COR-L47 (cell line): Measurements from ENCODE around the gene SAMD8.
A peak's percentile ranks its signal among the peaks of the same experiment; 100 is the strongest.
"Not testable (repeated sequence)": the region's sequence is repeated elsewhere in the genome, so short reads cannot be mapped to it uniquely, and the experiment has no call there.

ENCODE experiments used
- DNase-seq: peaks from one replicate; lab custom pipeline; 2025; lab: John Stamatoyannopoulos, UW

SAMD8 gene

DNA sequence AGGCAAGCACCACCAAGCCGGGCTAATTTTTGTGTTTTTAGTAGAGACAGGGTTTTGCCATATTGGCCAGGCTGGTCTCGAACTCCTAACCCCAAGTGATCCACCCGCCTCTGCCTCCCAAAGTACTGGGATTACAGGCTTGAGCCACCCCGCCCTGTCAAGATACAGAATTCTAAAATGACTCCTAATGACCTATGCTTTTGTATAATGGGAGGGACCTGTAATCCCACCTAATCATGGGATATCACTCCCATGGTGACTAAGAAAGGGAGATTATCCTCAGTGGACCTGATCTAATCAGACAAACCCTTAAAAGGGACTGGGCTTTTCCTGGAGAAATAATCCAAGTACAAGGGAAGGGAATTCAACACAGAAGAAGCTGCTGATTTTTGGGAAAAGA lies 28.8 kb downstream of the SAMD8 start:
- DNase-seq, result no peak

DNA sequence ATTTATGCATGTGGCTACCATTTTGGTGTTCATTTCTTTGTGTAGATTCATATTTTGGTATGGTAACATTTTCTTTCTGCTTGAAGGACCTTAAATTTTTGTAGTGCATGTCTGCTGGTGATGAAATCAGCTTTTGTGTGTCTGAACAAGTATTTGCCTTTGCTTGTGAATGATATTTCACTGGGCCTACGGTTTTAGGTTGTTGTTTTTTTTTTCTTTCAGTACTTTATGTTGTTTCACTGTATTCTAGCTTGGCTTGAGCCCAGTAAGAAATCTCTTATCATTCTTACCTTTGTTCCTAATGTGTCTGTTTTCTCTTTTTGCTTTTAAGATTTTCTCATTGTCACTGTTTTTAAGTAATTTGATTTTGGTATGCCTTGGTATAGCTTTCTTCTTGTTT lies 31.9 kb downstream of the SAMD8 start:
- DNase-seq, result no peak

DNA sequence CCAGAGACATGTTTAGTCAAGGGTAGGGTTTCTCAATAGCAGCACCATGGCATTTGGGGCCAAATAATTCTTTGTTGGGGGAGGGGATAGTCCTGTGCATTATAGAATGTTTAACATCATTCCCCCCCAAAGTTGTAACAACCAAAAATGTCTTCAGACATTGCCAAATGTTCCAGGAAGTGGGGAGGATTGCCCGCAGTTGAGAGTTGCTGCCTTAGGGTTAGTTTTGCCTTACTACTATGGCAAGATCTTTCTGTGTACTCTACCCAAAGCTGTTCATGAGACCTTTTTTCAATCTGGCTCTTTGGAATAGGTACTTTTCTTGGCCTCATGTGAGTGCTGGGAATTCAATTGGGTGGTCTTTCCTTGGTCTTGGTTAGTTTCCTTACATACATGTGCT lies 34.1 kb downstream of the SAMD8 start:
- no peak for DNase-seq

DNA sequence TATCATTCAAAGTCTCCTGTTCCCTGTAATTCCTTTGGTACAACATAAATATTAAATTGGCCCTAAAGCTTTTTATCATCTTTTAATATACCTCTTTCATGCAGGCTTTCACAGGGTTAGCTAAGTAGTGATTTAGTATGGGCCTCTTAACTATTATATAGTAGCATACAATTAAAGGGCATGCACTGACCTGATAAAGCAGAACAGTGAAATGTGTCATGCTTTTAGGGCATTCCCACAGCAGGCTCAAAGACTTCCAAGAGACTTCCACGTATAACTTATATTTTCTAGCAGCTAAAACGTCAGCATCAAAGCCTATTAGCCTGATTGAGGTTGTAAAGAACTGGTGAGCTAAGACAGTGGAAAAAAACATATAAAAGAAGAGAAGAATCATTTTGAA lies 35.3 kb downstream of the SAMD8 start:
- no peak for DNase-seq

DNA sequence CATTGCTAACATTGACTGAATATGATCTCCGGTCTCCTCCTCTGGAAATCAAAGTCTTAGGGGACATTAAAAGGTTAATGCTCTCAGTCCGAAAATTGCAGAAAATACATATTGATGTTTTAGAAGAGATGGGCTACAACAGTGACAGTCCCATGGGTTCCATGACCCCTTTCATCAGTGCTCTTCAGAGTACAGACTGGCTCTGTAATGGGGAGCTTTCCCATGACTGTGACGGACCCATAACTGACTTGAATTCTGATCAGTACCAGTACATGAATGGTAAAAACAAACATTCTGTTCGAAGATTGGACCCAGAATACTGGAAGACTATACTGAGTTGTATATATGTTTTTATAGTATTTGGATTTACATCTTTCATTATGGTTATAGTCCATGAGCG lies 39.2 kb downstream of the SAMD8 start:
- DNase-seq, result no peak

DNA sequence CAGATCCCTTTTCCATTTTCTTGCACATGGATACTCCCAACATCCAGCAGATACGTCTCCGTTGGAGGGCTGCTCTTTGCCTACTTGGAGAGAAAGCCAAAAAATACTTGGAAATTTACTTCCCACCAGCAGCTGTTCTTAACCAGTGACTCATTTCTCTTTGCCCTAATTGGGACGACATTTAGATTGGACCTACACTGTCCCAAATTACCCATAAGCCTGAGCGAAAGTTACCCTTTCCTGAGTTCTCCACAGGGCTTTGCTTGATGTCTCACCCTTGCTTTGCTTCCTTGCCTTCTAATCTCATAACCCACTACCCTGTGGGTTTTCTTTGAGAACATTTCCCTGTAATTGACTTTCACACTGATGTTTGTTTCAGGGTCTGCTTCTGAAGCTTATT lies 48.1 kb downstream of the SAMD8 start:
- DNase-seq, result no peak

DNA sequence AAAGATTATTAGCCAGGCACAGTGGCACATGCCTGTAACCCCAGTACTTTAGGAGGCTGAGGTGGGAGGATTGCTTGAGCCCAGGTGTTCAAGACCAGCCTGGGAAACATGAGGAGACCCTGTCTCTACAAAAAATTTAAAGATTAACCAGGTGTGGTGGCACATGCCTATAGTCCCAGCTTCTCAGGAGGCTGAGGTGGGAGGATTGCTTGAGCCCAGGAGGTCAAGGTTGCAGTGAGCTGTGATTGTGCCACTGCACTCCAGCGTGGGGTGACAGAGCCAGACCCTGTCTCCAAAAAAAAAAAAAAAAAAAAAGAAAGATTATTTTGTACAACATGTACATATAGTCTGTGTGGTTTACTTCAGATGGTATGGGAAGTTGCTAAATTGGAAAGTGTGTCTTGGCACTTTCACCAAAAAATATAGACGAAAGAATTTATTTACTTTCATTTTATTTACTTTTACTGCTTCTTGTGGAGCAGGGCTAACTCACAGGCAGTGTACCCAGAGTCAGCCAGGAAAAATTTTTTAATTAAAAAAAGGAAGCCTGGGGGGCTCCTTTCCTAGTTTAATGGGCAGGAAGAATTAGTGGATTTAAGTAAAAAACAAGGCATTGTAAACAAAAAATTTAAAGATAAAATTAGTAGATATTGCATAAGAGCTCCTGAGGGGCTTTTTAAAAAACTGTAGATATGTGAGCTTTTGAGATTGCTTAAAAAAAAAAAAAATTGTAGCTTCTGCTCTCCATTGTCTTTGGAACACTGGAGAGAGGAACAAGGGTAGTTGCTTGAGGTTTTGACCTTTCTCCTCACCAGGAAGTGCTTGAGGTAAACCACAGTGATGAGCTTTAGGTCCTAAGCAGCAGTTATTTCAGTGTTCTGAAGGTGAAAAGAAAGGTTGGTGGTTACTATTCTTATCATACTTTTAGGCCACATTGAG lies 54.5 kb downstream of the SAMD8 start:
- DNase-seq, result no peak

DNA sequence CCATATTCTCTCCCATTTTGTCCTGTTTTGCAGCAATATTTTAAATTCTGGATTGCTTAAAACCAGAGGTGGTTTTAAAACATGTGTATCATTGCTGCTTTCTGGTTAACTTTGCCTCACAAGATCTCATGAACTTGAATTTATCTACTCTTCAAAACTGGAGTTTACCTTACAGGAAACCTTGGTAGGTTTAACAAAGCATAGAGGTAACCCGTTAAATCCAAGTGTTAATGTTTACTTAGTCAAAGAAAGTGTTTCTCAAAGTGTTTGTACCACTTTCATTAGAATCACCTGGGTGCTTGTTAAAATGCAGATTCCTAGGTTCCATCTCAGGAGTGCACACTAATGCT lies 55.1 kb downstream of the SAMD8 start:
- DNase-seq, result no peak

DNA sequence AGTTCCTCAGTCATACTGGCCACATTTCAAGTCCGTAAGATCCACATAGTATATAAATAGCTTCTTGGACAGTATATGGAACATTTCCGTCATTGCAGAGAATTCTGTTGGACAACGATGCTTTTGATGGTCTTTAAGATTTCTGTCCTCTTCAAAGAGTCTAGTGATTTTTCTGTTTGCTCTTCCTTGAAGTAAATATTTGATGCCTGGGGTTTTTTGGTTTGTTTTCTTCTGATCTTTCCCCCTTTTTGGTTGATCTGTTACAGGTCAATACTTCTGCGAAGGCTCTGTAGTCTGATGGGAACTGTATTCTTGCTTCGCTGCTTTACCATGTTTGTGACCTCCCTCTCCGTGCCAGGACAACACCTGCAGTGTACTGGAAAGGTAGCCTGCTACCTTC lies 56.8 kb downstream of the SAMD8 start:
- DNase-seq, result no peak

DNA sequence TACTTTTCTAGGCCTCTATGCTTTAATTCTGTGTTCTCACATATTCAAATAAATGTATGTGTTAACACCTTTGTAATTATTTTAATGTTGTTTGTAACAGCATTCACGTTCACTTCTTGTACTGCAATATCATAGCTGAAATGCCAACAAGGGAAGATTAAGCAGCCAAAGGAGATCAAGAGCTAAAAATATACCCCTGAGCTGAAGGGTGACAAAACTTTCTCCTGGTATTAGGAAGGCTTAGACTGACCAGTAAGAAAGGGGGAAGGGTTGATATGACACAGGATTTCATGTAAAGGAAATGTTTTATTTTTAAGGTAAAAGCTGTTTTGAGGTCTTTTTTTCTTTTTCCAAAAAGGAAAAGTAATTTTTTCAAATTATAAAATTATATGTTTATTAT lies 58.8 kb downstream of the SAMD8 start:
- DNase-seq, result no peak

DNA sequence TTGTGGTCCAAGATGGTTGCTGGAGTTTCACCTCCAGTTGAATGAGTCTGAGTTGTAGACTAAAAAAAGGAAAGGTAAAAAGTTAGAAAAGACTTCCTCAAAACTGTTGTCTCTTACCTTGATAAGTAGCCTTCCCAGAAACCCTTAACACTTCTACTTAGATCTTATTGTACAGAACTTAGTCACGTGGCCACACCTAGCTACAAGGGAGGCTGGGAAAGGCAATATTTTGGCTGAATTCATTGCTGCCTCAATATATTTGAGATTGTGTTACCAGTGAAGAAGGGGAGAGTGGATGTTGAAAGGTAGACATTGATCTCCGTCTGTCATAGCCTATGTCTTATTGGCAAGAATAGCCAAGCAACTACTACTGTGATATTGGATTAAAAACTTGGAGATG lies 63.6 kb downstream of the SAMD8 start:
- no peak for DNase-seq

DNA sequence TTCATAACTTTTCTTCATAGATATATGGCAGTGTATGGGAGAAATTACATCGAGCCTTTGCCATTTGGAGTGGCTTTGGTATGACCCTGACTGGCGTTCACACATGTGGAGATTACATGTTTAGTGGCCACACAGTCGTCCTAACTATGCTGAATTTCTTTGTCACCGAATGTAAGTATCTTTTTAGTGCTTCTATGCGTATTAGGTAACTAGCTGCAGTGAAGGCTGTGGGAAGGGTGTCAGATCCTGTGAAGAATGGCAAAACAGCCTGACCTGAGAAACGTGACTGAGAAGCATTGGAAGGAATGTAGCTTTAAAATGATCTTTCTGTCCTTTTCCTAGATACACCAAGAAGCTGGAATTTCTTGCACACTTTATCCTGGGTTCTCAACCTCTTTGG lies 64.6 kb downstream of the SAMD8 start:
- DNase-seq, result no peak

DNA sequence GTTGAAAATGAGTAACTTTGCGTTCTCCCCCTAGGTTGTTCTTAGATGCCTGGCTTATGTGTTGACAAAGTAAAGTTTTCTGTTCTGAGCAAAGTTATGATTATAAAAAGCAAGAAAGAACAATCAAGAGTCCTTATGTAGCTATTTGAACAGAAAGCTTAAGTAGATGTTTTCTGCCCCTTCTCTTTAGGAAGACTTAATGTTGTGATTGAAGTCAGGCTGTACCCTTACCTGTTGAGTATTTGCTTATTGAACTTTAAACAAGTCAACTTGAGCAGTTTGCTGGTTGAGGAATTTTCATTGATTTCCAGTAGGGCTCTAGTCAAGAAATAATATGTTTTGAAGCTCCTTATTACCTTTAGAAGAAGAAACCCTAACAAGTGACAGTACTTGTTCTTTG lies 65.3 kb downstream of the SAMD8 start:
- DNase-seq, result no peak

DNA sequence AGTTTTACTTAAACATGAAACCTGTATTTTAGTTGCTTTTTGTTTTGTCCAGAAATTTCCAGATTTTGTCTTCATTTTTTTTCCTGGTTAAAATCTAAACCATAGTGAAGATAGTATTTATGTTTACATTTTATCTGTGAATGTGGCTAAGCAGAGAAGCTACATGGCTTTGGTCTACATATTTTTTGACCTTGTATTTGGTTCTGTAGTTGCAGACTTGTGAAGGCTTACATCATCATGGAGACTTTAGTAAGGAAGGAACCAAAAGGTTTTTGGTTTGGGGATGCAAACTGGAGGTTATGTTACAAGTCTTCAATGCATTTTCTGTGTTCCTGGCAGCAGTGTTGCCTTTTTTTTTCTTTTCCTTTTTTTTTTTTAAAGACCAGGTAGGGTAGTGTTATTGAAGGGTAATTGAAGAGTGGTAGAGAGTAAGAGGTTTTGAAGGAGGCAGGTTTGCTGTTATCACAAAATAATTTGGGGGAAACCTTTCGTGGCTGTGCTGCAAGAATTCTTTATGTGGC lies 68.3 kb downstream of the SAMD8 start:
- DNase-seq, result no peak

DNA sequence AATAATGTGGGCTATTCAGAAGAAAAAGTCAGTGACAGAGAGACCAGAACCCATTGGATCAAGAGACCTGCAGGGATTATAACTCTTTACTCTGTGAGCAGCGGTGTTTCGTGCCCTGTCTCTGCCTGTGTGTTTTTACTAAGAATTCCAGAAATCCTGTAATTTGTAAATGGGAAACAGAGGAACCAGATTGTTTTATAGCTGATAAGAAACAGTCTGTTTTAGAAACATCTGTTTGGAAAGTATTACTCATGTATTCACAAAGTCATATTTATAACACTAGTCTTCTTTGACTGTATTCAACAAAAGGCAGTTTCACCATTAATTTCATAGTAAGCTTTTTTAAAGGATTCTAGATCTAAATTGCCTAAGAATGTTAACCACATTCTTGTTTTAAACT lies 69.1 kb downstream of the SAMD8 start:
- DNase-seq, result no peak

DNA sequence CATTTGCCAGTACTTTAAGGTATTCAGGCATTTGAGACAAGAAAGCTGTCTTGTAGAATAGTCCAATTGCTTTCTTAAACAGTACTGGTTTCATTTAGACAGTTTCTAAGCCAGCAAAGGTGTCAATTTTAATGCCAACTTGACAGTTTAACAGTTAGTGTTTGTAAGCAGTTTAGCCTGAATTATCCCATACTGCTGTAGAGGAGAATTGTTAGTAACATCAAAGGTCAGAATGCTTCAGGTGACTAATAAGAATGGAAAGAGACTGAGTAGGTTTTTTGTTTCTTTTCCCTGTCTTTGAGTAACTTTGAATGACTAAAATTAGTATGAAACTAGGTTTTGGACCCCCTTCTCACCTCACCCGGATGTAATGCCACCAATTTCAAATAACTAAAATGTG lies 69.6 kb downstream of the SAMD8 start:
- DNase-seq, result no peak

DNA sequence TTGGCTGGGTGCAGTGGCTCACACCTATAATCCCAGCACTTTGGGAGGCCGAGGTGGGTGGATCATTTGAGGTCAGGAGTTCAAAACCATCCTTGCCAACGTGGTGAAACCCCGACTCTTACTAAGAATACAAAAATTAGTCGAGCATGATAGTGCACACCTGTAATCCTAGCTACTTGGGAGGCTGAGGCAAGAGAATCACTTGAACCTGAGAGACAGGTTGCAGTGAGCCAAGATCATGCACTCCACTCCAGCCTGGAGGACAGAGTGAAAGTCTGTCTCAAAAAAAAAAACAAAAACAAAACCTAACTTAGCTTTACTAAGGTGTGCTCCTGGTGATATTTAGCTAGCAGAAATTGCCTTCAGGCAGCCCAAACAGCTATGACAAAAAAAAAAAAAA lies 74.9 kb downstream of the SAMD8 start:
- no peak for DNase-seq

DNA sequence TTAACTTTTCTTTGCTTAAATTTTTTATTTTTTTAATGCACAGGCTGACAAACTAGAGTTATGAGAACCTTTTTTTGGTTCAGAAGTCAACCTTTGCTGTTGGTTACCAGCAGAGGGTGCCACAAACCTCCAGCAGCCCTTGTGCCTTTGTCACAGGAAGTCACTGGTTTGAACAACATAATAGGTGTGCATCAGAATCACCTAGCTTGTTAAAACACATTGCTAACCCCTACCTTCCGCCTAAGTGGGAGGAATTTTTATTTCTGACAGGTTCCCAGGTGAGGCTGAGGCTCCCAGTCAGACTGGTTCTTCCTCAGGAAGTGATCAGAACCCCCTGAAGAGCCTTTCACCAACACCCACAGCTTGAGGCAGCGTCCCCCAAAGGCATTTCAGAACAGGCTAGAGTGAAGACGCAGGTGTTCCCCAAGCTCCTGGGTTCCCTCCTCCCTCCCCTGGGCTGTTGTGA lies 76.5 kb downstream of the SAMD8 start:
- peak; percentile 18 for DNase-seq

DNA sequence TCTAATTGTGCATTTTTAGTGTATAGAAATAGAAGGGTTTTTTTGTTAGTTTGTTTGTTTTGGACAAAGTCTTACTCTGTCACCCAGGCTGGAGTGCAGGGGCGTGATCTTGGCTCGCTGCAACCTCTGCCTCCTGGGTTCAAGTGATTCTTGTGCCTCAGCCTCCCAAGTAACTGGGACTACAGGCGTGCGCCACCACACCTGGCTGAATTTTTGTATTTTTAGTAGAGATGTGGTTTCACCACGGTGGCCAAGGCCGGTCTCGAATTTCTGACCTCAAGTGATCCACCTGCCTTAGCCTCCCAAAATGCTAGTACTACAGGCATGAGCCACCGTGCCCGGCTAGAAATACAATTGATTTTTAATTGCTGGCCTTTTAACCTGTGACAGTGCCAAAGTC lies 77.1 kb downstream of the SAMD8 start:
- DNase-seq, result not testable (repeated sequence)

DNA sequence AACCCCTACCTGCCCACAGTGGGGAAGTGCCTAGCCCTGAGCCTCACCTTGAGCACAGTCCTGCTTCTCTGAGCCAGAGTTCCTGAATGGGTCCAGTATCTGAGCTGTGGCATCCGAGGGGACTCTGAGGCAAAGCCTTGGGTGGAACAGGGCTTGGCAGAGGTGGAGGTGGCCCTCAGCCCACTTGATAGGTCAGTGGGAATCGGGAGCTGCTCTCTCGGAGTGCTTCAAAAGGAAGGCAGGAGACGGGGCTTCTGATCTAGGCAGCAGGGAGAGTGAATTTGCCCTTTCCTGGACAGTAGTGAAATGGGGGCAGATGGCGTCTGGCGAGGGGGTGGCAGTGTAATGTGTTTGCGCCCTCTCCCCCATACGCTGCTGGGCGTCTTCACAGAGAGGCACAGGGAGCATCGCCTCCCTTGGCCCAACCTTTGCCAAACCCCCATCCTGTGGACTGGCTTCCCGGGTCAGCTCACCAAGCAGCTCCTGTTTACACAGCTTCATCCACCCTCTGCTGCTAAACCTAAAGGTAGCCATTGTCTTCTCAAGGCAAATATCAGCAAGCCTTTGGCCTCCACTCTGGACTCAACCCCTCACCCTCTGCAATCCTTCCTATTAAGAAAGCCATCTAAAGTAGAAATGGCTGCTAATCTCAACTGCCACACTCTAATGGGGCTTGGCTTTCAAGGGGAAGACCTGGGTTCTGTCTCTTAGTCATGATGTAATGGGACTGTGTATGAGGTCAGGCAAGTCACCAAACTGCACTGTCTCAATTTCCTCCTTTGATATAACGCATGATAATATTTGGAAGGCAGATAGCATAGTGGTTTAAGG lies 78.0 kb downstream of the SAMD8 start:
- DNase-seq, result no peak

DNA sequence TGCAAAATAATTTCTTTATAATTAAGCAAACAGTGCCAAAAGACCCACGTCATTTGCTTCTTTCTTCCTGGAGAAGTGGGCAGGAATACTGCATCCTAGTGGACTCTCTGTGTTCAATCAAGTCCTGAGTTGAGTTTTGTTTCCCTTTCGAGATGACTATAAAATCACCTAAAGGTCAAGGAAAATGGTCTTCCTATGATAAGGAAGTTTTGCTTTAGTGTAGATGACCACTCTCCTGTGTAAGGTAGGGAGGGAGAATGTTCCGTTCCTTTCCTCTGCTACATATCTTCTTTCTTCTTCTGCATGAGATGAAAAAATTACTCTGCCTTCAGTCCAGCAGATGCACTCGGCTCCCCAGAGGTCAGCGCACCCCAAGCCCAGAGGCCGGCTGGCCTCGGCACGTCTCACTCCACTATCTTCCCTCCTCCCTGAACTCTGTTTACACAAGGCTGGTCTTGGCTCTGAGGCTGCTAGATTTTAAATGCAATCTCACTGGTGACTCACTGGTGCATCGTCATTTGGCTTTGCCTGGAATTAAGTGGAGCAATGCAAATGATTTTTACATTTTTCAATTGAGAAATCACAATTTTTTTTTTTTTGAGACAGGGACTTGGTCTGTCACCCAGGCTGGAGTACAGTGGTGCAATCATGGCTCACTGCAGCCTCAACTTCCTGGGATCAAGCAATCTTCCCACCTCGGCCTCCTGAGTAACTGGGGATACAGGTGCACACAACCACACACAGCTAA lies 80.5 kb downstream of the SAMD8 start:
- no peak for DNase-seq

DNA sequence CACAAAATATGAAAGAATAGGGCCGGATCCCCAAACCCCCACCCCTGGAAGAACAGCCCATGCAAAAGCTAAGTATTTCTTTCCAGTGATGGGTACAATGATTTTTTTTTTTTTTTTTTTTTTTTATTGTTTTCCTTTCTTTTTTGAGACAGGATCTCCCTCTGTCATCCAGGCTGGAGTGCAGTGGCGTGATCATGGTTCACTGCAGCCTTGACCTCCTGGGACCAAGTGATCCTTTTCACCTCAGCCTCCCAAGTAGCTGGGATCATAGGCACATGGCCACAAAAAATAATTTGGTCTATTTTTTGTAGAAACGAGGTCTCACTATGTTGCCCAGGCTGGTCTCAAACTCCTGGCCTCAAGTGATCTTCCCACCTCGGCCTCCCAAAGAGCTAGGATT lies 83.2 kb downstream of the SAMD8 start:
- not testable (repeated sequence) for DNase-seq
